ENCODE data around the gene ATG2A.

The ATG2A gene

GRCh38 chr11:64890522-64890939 lies 26.5 kb downstream of the ATG2A start:
- Histone ChIP-seq H3K36me3 (ENCODE audit: control insufficient read depth, low read depth, low read length) (no peaks in the 10 kb centered on the region), H3K27me3 (ENCODE audit: control insufficient read depth, insufficient read depth, low read length) (no peaks in the 10 kb centered on the region), H3K27ac (ENCODE audit: low read length) (no peak overlapping the region), H3K4me3 (ENCODE audit: low read length) (no peak overlapping the region), H3K4me1 (ENCODE audit: control insufficient read depth, low read depth, low read length) (peaks cover 9% of the 10 kb centered on the region), H3K9me3 (ENCODE audit: control insufficient read depth, low read depth, low read length) (no peaks in the 10 kb centered on the region), H3K9ac (ENCODE audit: low read length) (no peak overlapping the region)

- Histone ChIP-seq H3K36me3 (ENCODE audit: control insufficient read depth, low read depth, low read length) (no peaks in the 10 kb centered on the region), H3K4me1 (ENCODE audit: control insufficient read depth, low read depth, low read length) (peaks cover 9% of the 10 kb centered on the region), H3K27ac (ENCODE audit: low read length) (no peak overlapping the region), H3K9ac (ENCODE audit: low read length) (no peak overlapping the region), H3K4me3 (ENCODE audit: low read length) (no peak overlapping the region), H3K27me3 (ENCODE audit: control insufficient read depth, insufficient read depth, low read length) (no peaks in the 10 kb centered on the region), H3K9me3 (ENCODE audit: control insufficient read depth, low read depth, low read length) (no peaks in the 10 kb centered on the region)
These were observed 28.1 kb downstream of the ATG2A start for GRCh38 chr11:64888729-64889511.

- no peak overlapping the region for H3K27ac ChIP-seq (ENCODE audit: low read length)
- peaks cover 9% of the 10 kb centered on the region for H3K4me1 ChIP-seq (ENCODE audit: control insufficient read depth, low read depth, low read length)
- H3K9ac ChIP-seq (ENCODE audit: low read length): peak overlapping the region; percentile 38
- H3K27me3 ChIP-seq (ENCODE audit: control insufficient read depth, insufficient read depth, low read length): no peaks in the 10 kb centered on the region
- H3K4me3 ChIP-seq (ENCODE audit: low read length): peak overlapping the region; percentile 43
- no peaks in the 10 kb centered on the region for H3K9me3 ChIP-seq (ENCODE audit: control insufficient read depth, low read depth, low read length)
- H3K36me3 ChIP-seq (ENCODE audit: control insufficient read depth, low read depth, low read length): no peaks in the 10 kb centered on the region
These were observed 28.6 kb downstream of the ATG2A start for GRCh38 chr11:64888406-64888728.

- H3K27me3 ChIP-seq (ENCODE audit: control insufficient read depth, insufficient read depth, low read length): no peaks in the 10 kb centered on the region
- H3K9ac ChIP-seq (ENCODE audit: low read length): peak overlapping the region; percentile 38
- H3K27ac ChIP-seq (ENCODE audit: low read length): no peak overlapping the region
- peak overlapping the region; percentile 43 for H3K4me3 ChIP-seq (ENCODE audit: low read length)
- H3K4me1 ChIP-seq (ENCODE audit: control insufficient read depth, low read depth, low read length): peaks cover 9% of the 10 kb centered on the region
- H3K36me3 ChIP-seq (ENCODE audit: control insufficient read depth, low read depth, low read length): no peaks in the 10 kb centered on the region
- no peaks in the 10 kb centered on the region for H3K9me3 ChIP-seq (ENCODE audit: control insufficient read depth, low read depth, low read length)
These were observed 29.1 kb downstream of the ATG2A start for GRCh38 chr11:64887757-64888405.

DNA sequence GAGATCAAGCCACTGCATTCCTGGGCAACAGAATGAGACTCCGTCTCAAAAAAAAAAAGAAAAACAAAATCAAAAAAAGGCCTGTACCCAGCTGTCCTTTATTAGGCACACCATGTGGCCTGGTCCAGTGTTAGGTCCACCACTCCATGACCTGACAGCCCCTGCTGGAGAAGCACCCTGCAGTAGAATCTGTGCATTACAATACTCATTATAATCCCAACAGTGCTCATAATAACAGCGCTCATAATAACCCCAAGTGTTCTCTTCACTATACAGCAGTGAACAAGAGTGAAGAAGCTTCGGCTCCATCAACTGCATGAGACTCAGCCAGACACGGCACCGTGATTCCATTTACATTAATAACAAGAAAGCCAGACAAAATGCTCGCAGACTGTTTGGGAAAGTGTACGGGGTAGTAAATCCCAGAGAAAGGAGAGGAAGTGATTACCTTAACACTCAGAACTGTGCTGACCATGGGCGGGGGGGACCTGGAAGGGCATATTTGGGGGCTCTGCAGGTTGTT lies 29.7 kb downstream of the ATG2A start:
- no peaks in the 10 kb centered on the region for H3K27me3 ChIP-seq (ENCODE audit: control insufficient read depth, insufficient read depth, low read length)
- H3K27ac ChIP-seq (ENCODE audit: low read length): no peak overlapping the region
- no peaks in the 10 kb centered on the region for H3K9me3 ChIP-seq (ENCODE audit: control insufficient read depth, low read depth, low read length)
- peaks cover 9% of the 10 kb centered on the region for H3K4me1 ChIP-seq (ENCODE audit: control insufficient read depth, low read depth, low read length)
- H3K9ac ChIP-seq (ENCODE audit: low read length): no peak overlapping the region
- H3K4me3 ChIP-seq (ENCODE audit: low read length): no peak overlapping the region
- H3K36me3 ChIP-seq (ENCODE audit: control insufficient read depth, low read depth, low read length): no peaks in the 10 kb centered on the region

DNA sequence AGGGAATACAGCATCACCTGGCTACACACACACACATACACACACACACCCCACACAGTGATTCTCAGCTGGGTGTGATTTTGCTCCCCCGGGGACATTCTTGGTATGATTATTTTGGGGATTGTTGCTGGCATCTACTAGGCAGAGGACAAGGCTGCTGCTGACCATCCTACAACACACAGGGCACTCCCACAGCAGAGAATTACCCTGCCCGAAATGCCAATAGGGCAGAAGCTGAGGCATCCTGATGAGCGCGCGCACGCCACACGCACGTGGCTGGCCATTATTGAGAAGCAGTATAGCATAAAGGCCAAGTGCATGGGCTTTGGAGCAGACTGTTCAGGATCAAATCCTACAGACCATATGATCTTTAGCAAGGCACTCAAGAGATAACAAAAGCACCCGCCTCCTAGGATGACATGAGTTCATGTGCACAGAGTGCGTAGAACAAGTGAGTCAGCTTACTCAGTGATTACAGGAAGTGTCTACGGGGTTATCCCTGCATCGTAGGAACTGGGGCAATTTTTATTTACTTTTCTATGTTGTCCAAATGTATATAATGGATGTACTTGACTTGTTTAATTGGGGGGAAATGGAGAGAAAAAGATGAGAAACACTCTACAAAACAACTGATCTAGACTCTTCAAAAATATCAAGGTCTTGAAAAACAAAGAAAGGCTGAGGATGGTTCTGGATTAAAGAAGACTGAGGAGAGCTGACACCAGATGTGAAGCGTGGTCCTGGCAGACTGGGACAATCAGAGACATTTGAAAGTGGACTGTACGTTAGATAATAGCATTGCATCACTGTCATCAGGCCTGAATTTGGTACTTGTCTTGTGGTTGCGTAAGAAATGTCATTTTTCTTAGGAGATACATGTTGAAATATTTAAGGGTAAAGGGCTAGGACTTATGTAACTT lies 31.4 kb downstream of the ATG2A start:
- Histone ChIP-seq H3K27me3 (ENCODE audit: control insufficient read depth, insufficient read depth, low read length) (no peaks in the 10 kb centered on the region), H3K27ac (ENCODE audit: low read length) (no peak overlapping the region)

DNA sequence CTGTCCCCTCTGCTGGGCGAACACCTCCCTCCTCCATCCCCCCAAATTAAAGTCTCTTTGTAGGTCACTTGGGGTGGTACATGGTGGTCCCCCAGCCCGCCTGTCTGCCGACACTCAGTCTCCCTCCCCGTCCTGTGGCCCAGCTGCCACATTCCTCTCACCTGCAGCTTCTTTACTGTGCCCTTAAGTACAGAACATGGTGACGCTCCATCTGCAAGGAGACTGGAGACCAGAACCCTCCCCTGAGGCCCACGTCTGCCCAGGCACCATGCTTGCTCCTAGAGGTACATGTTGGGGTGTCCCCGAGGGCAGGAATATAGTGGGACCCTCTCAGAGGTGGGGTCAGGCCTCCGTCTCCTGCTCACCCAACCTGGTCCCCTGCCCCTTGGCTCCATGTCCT lies 33.0 kb downstream of the ATG2A start:
- Histone ChIP-seq H3K27ac (ENCODE audit: low read length) (no peak overlapping the region), H3K36me3 (ENCODE audit: control insufficient read depth, low read depth, low read length) (no peaks in the 10 kb centered on the region), H3K4me3 (ENCODE audit: low read length) (no peak overlapping the region), H3K9ac (ENCODE audit: low read length) (no peak overlapping the region), H3K27me3 (ENCODE audit: control insufficient read depth, insufficient read depth, low read length) (no peaks in the 10 kb centered on the region), H3K9me3 (ENCODE audit: control insufficient read depth, low read depth, low read length) (no peaks in the 10 kb centered on the region), H3K4me1 (ENCODE audit: control insufficient read depth, low read depth, low read length) (peaks cover 9% of the 10 kb centered on the region)

More for the DNA sequence above, 31.4 kb downstream of the ATG2A start:
- no peak overlapping the region for H3K4me3 ChIP-seq (ENCODE audit: low read length)
- peaks cover 9% of the 10 kb centered on the region for H3K4me1 ChIP-seq (ENCODE audit: control insufficient read depth, low read depth, low read length)
- no peaks in the 10 kb centered on the region for H3K9me3 ChIP-seq (ENCODE audit: control insufficient read depth, low read depth, low read length)
- H3K36me3 ChIP-seq (ENCODE audit: control insufficient read depth, low read depth, low read length): no peaks in the 10 kb centered on the region
- no peak overlapping the region for H3K9ac ChIP-seq (ENCODE audit: low read length)

DNA sequence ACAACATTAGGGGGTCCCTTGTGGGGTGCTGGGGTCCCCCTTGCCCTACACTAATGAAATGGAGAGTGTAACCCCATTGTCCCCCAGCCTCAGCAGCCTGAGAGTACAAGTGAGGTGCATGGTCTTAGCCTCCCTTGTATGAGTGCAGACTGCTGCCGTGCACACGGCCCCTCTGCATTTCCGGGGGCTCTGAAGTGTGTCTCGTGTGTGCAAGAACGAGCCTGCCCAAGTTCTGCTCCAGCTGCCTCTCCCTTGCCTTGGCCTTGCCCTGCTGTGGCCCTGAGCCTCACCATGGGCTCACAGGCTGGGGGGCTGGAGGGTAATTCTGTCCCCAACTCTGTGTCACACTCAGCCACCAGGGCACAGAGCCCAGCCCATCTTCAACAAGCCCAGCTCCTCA lies 33.4 kb downstream of the ATG2A start:
- Histone ChIP-seq H3K4me3 (ENCODE audit: low read length) (no peak overlapping the region), H3K4me1 (ENCODE audit: control insufficient read depth, low read depth, low read length) (peaks cover 9% of the 10 kb centered on the region), H3K9ac (ENCODE audit: low read length) (no peak overlapping the region), H3K9me3 (ENCODE audit: control insufficient read depth, low read depth, low read length) (no peaks in the 10 kb centered on the region), H3K36me3 (ENCODE audit: control insufficient read depth, low read depth, low read length) (no peaks in the 10 kb centered on the region), H3K27ac (ENCODE audit: low read length) (no peak overlapping the region), H3K27me3 (ENCODE audit: control insufficient read depth, insufficient read depth, low read length) (no peaks in the 10 kb centered on the region)

DNA sequence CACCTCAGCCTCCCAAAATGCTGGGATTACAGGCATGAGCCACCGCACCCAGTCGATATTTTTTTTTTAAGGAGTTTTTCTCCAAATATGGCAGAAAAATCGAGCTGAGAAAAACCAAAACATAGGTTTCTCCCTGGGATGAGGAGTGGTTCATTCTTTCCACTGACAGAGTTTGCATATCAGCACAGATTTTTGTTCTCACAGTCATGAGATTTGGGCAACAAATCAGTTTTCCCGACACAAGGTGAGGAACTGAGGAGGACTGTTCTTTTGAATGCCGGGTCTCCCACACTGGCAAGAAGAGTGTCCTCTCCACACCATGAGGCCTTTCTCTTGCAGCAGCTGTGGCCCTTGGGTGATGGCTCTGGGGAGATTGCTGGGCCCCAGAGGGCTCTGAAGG lies 34.8 kb downstream of the ATG2A start:
- H3K4me1 ChIP-seq (ENCODE audit: control insufficient read depth, low read depth, low read length): peaks cover 4% of the 10 kb centered on the region
- no peaks in the 10 kb centered on the region for H3K36me3 ChIP-seq (ENCODE audit: control insufficient read depth, low read depth, low read length)

DNA sequence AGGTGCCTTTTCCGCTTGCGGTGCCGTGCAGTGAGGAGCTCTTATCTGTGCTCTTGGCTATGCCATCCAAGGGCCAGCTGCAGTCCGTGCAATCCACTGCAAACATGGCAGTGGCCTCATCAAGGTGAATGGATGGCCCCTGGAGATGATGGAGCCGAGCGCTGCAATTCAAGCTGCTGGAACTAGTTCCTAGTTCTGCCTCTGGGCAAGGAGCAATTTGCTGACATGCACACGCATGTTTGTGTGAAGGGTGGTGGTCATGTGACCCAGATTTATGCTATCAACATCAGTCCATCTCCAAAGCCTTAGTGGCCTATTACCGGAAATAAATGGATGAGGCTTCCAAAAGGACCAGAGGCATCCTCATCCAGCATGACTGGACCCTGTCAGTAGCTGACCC lies 35.5 kb downstream of the ATG2A start:
- peaks cover 9% of the 10 kb centered on the region for H3K27me3 ChIP-seq (ENCODE audit: control insufficient read depth, insufficient read depth, low read length)
- no peaks in the 10 kb centered on the region for H3K36me3 ChIP-seq (ENCODE audit: control insufficient read depth, low read depth, low read length)
- H3K27ac ChIP-seq (ENCODE audit: low read length): no peak overlapping the region
- H3K9ac ChIP-seq (ENCODE audit: low read length): no peak overlapping the region
- H3K4me1 ChIP-seq (ENCODE audit: control insufficient read depth, low read depth, low read length): peaks cover 10% of the 10 kb centered on the region
- no peak overlapping the region for H3K4me3 ChIP-seq (ENCODE audit: low read length)
- H3K9me3 ChIP-seq (ENCODE audit: control insufficient read depth, low read depth, low read length): no peaks in the 10 kb centered on the region

More for the DNA sequence above, 34.8 kb downstream of the ATG2A start:
- H3K9ac ChIP-seq (ENCODE audit: low read length): no peak overlapping the region
- no peak overlapping the region for H3K4me3 ChIP-seq (ENCODE audit: low read length)
- no peak overlapping the region for H3K27ac ChIP-seq (ENCODE audit: low read length)
- peaks cover 6% of the 10 kb centered on the region for H3K27me3 ChIP-seq (ENCODE audit: control insufficient read depth, insufficient read depth, low read length)
- H3K9me3 ChIP-seq (ENCODE audit: control insufficient read depth, low read depth, low read length): no peaks in the 10 kb centered on the region

DNA sequence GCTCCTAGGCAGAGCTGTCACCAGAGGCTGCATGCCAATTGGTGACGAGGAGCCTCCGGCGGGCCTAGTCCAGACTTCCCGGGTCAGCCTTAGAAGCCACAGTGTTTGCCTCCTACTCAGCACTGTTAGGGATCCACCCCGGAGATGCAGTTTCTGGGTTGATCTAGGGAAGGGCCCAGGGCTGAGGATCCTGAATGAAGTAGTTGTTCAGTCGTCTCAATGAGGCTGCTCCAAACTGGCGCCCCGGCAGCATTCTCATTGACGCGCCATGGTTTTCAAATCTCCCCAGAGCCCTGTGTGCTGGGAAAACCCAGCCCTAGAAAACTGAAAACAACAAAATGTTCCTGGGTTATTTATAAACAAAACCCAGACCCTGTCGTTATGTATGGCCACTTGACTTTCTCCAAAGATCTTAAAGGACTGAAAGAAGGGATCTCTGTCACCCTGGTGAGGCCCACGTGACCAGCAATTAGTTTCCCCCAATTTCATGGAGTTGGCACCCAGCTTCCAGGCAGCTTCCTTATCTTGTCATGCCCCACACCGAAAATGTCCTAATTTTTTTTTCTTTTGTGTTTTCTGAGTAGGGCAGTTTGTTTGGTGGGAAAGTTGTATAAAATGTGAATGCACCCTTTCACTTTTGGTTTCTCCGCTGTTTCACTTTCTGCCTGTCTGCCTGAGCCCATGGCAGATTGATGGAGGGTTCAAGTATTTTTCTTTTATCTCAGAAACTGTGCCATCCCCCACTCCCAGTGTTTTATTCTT lies 36.6 kb downstream of the ATG2A start:
- Histone ChIP-seq H3K9me3 (ENCODE audit: control insufficient read depth, low read depth, low read length) (no peaks in the 10 kb centered on the region), H3K27me3 (ENCODE audit: control insufficient read depth, insufficient read depth, low read length) (peaks cover 9% of the 10 kb centered on the region), H3K4me1 (ENCODE audit: control insufficient read depth, low read depth, low read length) (peaks cover 10% of the 10 kb centered on the region), H3K36me3 (ENCODE audit: control insufficient read depth, low read depth, low read length) (no peaks in the 10 kb centered on the region), H3K9ac (ENCODE audit: low read length) (no peak overlapping the region), H3K4me3 (ENCODE audit: low read length) (no peak overlapping the region), H3K27ac (ENCODE audit: low read length) (no peak overlapping the region)
